RPMI8226 (cell line): ENCODE measurements around the gene PSMD10.

Experiments used
- DNase-seq: peaks from one replicate; pipeline ENCODE4 v3.0.0-alpha.2; 2015

The PSMD10 gene

GRCh38 chrX:108070891-108071290, 20.5 kb downstream of the PSMD10 start:
- no peak for DNase-seq

GRCh38 chrX:108068121-108068520, 23.2 kb downstream of the PSMD10 start:
- DNase-seq: no peak

- no peak for DNase-seq
Measured at GRCh38 chrX:108064613-108065012, 26.7 kb downstream of the PSMD10 start.

GRCh38 chrX:108064001-108064400, 27.3 kb downstream of the PSMD10 start:
- DNase-seq: no peak

- no peak for DNase-seq
Measured at GRCh38 chrX:108059801-108060200, 31.5 kb downstream of the PSMD10 start.

- DNase-seq: no peak
Measured at GRCh38 chrX:108055546-108055945, 35.8 kb downstream of the PSMD10 start.

- no peak for DNase-seq
Measured at GRCh38 chrX:108053218-108053617, 38.1 kb downstream of the PSMD10 start.

- DNase-seq: no peak
Measured at GRCh38 chrX:108049649-108050048, 41.7 kb downstream of the PSMD10 start.

GRCh38 chrX:108044554-108045256, 46.6 kb downstream of the PSMD10 start, which contains the start of gene VSIG1:
VSIG1 (plus strand) TSS chrX:108045065; CDS start chrX:108045131, 66 bp downstream.
- no peak for DNase-seq

- DNase-seq: no peak
Measured at GRCh38 chrX:108036298-108036973, 54.9 kb downstream of the PSMD10 start.

- DNase-seq: no peak
Measured at GRCh38 chrX:108034725-108035124, 56.6 kb downstream of the PSMD10 start.
